C4-2B (cell line): ENCODE data around the gene FCHSD2.

ENCODE experiments used
- H3K27ac ChIP-seq: fragments of 450-650 bp; 2 replicates; pipeline ENCODE4 v1.5.1; 2017
- ZFX ChIP-seq: fragments of 450-650 bp; IDR thresholded peaks from 2 replicates; pipeline ENCODE4 v1.6.1; 2017
- TF ChIP-seq, protein P1 (sequence below): fragments of 450-650 bp; conservative IDR thresholded peaks from 2 replicates; pipeline ENCODE4 v1.5.1; 2017; ENCODE audit warnings: mild to moderate bottlenecking

FCHSD2 gene

DNA sequence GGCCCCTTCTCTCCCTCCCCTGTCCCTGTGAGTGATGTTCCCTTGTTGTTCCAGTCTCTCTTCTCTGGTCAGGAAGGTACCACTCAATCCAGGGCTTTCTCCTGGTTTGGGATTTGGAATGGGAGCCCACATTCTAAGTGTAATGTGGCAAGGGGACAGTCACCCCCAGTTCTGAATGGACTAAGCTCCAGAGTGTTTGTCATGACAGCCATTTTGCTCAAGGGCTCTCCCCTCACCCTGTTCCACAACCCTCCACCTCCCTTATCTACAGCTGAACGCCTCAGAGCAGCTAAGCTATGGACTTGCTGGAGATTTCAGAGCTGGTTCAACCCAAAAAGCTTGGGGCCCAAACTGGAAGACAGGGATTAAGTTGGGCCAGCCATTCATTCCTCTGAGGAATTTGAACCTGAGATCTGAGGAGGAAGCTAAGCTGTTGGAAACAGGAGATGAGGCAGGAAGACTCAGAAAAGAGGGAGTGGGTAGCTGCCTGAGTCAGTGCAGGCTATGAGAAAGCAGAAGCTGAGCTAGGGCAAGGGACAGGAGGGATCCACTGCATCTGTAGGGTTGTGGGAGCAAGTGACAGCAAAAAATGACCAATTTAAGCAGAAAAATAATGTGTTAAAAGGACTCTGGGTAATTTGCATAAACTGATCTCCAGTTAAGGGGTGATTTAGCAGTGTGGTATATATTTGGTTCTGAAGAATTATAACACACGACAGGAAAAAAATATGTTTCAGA lies 22.9 kb upstream of the FCHSD2 start:
- no peak overlapping the region for H3K27ac ChIP-seq
- no peak for TF ChIP-seq ZFX
- TF ChIP-seq, protein P1, sequence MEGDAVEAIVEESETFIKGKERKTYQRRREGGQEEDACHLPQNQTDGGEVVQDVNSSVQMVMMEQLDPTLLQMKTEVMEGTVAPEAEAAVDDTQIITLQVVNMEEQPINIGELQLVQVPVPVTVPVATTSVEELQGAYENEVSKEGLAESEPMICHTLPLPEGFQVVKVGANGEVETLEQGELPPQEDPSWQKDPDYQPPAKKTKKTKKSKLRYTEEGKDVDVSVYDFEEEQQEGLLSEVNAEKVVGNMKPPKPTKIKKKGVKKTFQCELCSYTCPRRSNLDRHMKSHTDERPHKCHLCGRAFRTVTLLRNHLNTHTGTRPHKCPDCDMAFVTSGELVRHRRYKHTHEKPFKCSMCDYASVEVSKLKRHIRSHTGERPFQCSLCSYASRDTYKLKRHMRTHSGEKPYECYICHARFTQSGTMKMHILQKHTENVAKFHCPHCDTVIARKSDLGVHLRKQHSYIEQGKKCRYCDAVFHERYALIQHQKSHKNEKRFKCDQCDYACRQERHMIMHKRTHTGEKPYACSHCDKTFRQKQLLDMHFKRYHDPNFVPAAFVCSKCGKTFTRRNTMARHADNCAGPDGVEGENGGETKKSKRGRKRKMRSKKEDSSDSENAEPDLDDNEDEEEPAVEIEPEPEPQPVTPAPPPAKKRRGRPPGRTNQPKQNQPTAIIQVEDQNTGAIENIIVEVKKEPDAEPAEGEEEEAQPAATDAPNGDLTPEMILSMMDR, result no peak

DNA sequence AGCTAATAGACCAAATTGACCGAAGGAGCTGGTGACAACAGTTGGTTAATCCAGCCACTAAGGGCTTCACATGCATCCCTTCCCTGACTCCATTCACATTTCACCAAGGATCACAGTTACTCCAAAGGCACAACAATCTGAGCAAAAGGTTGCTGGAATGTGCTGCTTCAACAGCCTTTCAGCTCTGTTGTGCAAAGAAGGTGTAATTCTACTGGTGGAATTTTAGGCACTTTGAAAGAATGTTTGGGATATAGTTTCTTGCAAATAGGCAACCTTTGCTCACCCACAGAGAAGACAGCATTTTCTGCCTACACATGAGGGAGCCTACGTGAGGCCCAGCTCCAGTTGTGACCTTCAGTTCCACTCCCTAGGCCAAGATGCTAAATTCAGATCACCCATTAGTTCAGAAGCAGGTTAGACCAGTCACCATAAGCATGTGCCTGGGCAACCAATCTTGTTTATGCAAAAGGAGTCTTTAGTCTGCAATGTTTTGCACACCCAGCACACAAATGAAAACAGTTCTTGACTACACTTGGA lies 21.6 kb upstream of the FCHSD2 start:
- no peak for TF ChIP-seq ZFX
- TF ChIP-seq, protein P1, result no peak
- no peak overlapping the region for H3K27ac ChIP-seq

DNA sequence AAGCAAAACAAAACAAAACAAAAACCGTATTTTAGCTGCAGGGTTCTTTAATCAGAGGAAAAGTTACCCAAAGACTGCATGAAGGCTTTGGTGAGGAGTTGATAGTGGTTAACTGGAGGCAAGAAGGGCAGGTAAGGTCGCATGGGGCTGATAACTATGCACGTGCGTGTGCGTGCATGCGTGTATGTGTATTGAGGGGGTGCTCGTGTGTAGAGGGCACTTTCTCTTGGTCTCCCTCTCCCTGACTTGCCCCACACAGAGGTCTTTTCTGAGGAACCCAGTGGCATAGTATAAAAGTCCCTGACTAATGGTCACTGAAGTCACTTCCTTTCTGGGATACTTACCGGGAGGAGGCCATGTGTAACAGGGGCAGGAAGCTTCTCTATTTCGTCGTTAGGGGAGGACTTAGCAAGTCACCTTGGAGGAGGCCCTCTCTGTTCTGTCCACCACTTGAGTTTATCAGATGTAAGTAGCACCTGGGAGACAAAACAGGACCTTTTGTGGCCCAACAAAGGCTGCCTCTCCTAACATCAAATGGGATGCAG lies 20.1 kb upstream of the FCHSD2 start:
- no peak for TF ChIP-seq ZFX
- TF ChIP-seq, protein P1, result no peak
- no peak overlapping the region for H3K27ac ChIP-seq

DNA sequence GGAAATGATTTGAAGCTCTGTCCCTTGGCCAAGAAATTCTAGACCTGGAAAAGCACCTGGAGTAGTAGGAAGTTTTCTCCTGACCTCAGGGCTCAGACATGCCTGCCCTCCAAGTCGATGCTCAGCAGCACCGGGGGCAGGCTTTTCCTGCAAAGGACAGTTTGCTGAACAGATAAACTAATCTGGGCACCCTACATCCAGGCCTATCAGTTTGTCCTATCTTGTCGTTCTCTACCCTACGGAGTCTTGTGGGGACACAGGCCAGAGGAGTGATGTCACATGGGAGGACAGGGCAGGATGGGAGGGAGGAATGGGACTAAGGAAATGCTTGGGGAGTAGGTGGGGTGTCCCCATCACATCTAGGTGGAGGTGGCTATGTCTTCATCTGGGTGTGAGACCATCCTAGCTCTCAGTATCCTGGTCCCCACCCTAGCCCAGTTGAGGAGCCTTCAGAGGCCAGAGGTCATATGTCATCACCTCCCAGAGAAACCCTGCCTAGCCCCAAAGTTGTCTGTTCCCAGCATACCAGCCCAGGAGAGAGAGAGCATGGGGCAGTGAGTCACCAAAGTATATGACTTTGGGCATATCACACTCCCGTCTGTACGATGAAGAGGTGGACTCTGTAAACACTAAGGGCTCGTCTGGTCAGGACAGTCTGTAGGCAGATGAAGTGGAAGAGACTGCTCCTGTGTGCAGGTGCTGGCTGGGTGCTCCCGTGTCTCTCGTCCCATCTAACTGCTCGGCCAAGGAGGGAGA lies 18.1 kb upstream of the FCHSD2 start:
- no peak for TF ChIP-seq ZFX
- TF ChIP-seq, protein P1, result no peak
- H3K27ac ChIP-seq, result no peak overlapping the region

DNA sequence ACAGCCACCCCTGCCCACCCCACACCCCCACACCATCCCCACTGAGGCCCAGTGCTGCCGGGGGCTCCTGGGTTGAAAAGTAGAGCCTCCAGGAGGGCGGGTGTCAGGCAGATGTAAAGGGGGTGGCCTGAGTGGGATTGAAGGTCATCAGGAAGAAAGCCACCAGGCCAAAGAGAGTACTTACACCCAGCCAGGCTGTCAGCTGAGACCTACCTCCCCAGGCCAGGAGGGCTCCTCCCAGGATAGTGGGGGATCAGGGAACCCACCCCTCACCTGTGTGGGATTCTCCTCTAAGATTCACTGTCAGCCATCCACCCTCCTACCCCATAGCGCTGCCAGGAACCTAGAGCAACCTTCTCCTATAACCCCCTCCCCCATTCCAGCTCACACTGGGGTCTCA lies 17.2 kb upstream of the FCHSD2 start:
- no peak overlapping the region for H3K27ac ChIP-seq

DNA sequence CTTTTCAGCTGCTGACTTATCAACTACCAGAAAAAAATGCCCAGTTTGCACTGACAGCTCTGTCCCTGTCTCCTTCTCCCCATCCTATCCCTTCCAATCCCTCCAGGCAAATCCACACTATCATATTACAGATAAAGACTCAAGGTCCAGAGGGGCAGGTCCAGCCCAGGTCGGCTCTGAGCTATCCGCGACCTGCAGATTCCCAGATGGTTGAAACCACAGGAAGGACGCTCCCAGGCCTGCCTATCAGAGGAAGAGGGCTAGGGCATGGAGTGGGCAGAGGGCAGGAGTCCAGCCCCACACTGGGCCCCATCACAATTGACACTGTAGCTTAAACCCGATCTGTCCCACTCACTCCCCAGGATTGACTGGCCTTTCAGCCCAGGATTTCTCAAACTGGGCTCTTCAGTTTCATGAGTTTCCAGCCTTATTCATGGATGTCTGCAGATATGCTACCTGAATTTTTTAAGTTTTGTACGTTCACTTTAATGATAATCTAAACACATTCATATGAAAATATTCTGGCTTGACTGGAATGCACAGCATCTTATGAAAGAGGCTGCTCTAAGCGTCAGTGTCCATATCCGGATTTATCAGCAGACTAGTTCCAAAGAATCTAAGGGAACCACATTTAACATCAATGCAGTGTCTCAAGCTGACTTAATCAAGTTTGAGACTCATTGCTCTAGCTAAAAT lies 16.4 kb upstream of the FCHSD2 start:
- H3K27ac ChIP-seq, result no peak overlapping the region
- TF ChIP-seq, protein P1, result no peak
- TF ChIP-seq ZFX, result no peak

More for the DNA sequence above, 17.2 kb upstream of the FCHSD2 start:
- TF ChIP-seq, protein P1, result no peak
- no peak for TF ChIP-seq ZFX
